ENCODE results near the gene LDAH.
A peak's percentile ranks its signal among the peaks of the same experiment; 100 is the strongest.

The LDAH gene

GRCh38 chr2:20653695-20654534, 169.0 kb downstream of the LDAH start:
- H3K27ac Mint-ChIP-seq = no peak overlapping the region
- peaks cover 26% of the 10 kb centered on the region for H3K27me3 Mint-ChIP-seq (ENCODE audit: low read depth)
- H3K4me1 Mint-ChIP-seq (ENCODE audit: low read depth) = peaks cover 14% of the 10 kb centered on the region
- H3K4me3 Mint-ChIP-seq = no peak overlapping the region
- no peaks in the 10 kb centered on the region for H3K9me3 Mint-ChIP-seq
- H3K36me3 Mint-ChIP-seq (ENCODE audit: low read depth) = peaks cover 3% of the 10 kb centered on the region

- H3K36me3 Mint-ChIP-seq (ENCODE audit: low read depth) = peaks cover 3% of the 10 kb centered on the region
- H3K27me3 Mint-ChIP-seq (ENCODE audit: low read depth) = peaks cover 23% of the 10 kb centered on the region
- H3K4me3 Mint-ChIP-seq = no peak overlapping the region
- peaks cover 23% of the 10 kb centered on the region for H3K4me1 Mint-ChIP-seq (ENCODE audit: low read depth)
- H3K27ac Mint-ChIP-seq = no peak overlapping the region
- H3K9me3 Mint-ChIP-seq = no peaks in the 10 kb centered on the region
Measured at GRCh38 chr2:20652673-20653575, 170.0 kb downstream of the LDAH start.

GRCh38 chr2:20652141-20652540, 170.8 kb downstream of the LDAH start:
- H3K27me3 Mint-ChIP-seq (ENCODE audit: low read depth) = peaks cover 21% of the 10 kb centered on the region
- H3K4me1 Mint-ChIP-seq (ENCODE audit: low read depth) = peaks cover 23% of the 10 kb centered on the region
- H3K4me3 Mint-ChIP-seq = no peak overlapping the region
- H3K9me3 Mint-ChIP-seq = no peaks in the 10 kb centered on the region
- H3K36me3 Mint-ChIP-seq (ENCODE audit: low read depth) = peaks cover 3% of the 10 kb centered on the region
- H3K27ac Mint-ChIP-seq = no peak overlapping the region

GRCh38 chr2:20651731-20652099, 171.2 kb downstream of the LDAH start:
- H3K27me3 Mint-ChIP-seq (ENCODE audit: low read depth) = peaks cover 19% of the 10 kb centered on the region
- no peak overlapping the region for H3K27ac Mint-ChIP-seq
- peaks cover 3% of the 10 kb centered on the region for H3K36me3 Mint-ChIP-seq (ENCODE audit: low read depth)
- H3K4me1 Mint-ChIP-seq (ENCODE audit: low read depth) = peaks cover 23% of the 10 kb centered on the region
- H3K9me3 Mint-ChIP-seq = no peaks in the 10 kb centered on the region
- peak overlapping the region; percentile 85 for H3K4me3 Mint-ChIP-seq

DNA sequence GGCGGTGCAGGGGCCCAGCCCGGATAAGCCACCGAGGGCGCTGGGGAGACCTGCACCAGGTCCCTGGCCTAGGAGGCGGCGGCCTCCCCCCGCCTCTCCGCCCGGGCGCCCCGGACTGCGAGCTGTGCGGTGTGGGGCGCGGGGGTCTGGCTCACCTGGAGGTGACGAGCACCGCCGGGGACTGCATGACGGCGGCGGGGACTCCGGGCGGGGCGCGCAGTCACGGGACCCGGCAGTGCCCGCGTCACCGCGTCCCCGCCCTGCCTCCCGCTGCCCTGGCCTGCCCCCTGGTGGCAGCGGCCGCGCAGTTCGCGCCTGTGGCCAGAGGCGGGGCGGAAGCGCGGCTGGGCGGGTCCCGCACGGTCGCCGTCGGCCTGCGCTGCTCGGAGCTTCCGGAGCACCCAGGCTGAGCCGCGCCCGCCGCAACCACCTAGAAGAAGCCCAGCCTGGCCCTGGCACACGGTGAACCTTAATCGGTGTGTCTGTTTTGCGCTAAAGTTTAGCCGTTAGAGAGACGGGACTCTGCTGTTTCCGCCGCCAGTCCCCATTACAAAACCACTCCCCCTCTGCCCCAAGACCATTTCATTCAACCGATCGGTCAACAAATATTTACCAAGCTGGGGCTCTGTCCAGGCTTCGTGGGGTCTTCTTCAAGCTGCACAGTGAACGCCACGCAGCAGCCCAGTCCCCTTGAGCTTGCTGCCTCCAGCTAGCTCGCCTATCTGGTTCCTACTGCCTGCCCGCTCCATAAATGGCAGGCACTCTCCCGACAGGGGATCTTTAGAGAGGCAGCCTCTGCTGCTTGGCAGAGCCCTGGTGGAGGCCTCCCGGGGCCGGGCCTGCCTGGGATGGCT, 171.8 kb downstream of the LDAH start, which contains the start of gene HS1BP3:
TSS of gene HS1BP3 (minus strand) at position 222 of the 854 bp plus-strand sequence. CDS start at position 187, 35 bp downstream.
- Mint-ChIP-seq H3K27me3 (ENCODE audit: low read depth) (peaks cover 14% of the 10 kb centered on the region), H3K4me3 (peak within 1 kb of the TSS; percentile 91), H3K27ac (peak within 1 kb of the TSS; percentile 93), H3K9me3 (no peaks in the 10 kb centered on the region), H3K4me1 (ENCODE audit: low read depth) (peaks cover 23% of the 10 kb centered on the region), H3K36me3 (ENCODE audit: low read depth) (peaks cover 3% of the 10 kb centered on the region)

- peaks cover 23% of the 10 kb centered on the region for H3K4me1 Mint-ChIP-seq (ENCODE audit: low read depth)
- peaks cover 10% of the 10 kb centered on the region for H3K27me3 Mint-ChIP-seq (ENCODE audit: low read depth)
- peak overlapping the region; percentile 91 for H3K4me3 Mint-ChIP-seq
- peaks cover 3% of the 10 kb centered on the region for H3K36me3 Mint-ChIP-seq (ENCODE audit: low read depth)
- H3K27ac Mint-ChIP-seq = peak overlapping the region; percentile 88
- H3K9me3 Mint-ChIP-seq = no peaks in the 10 kb centered on the region
Measured at GRCh38 chr2:20650393-20650876, 172.5 kb downstream of the LDAH start.

GRCh38 chr2:20649976-20650375, 172.9 kb downstream of the LDAH start:
- H3K9me3 Mint-ChIP-seq = no peaks in the 10 kb centered on the region
- H3K27me3 Mint-ChIP-seq (ENCODE audit: low read depth) = peaks cover 5% of the 10 kb centered on the region
- peak overlapping the region; percentile 91 for H3K4me3 Mint-ChIP-seq
- peaks cover 3% of the 10 kb centered on the region for H3K36me3 Mint-ChIP-seq (ENCODE audit: low read depth)
- H3K27ac Mint-ChIP-seq = no peak overlapping the region
- H3K4me1 Mint-ChIP-seq (ENCODE audit: low read depth) = peaks cover 23% of the 10 kb centered on the region

- Mint-ChIP-seq H3K27ac (no peak overlapping the region), H3K27me3 (ENCODE audit: low read depth) (peaks cover 2% of the 10 kb centered on the region), H3K36me3 (ENCODE audit: low read depth) (peaks cover 3% of the 10 kb centered on the region), H3K4me1 (ENCODE audit: low read depth) (peaks cover 22% of the 10 kb centered on the region), H3K9me3 (no peaks in the 10 kb centered on the region), H3K4me3 (peak overlapping the region; percentile 91)
Measured at GRCh38 chr2:20649576-20649975, 173.3 kb downstream of the LDAH start.

- peaks cover 20% of the 10 kb centered on the region for H3K4me1 Mint-ChIP-seq (ENCODE audit: low read depth)
- peaks cover 3% of the 10 kb centered on the region for H3K36me3 Mint-ChIP-seq (ENCODE audit: low read depth)
- H3K9me3 Mint-ChIP-seq = no peaks in the 10 kb centered on the region
- no peak overlapping the region for H3K27ac Mint-ChIP-seq
- H3K27me3 Mint-ChIP-seq (ENCODE audit: low read depth) = no peaks in the 10 kb centered on the region
- no peak overlapping the region for H3K4me3 Mint-ChIP-seq
Measured at GRCh38 chr2:20648831-20649230, 174.1 kb downstream of the LDAH start.

DNA sequence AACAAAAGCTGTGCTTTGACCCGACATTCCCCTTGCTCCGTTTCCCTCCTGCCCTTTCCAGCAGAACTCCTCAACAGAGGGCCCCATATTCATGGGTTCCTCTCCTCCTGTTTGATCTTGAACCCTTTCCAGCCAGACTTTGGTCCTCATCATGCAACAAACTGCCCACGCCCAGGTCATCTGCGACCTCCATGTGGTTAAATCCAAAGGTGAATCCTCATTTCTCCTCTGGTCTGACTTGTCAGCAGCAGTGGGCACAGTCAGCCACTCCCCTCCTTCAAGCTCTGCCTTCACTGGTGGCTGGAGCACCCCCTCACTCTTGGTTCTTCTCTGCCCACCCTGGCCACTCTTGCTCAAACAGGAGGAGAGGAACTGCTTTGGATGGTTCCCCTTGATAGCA, 174.7 kb downstream of the LDAH start:
- no peaks in the 10 kb centered on the region for H3K27me3 Mint-ChIP-seq (ENCODE audit: low read depth)
- no peak overlapping the region for H3K4me3 Mint-ChIP-seq
- H3K36me3 Mint-ChIP-seq (ENCODE audit: low read depth) = peaks cover 3% of the 10 kb centered on the region
- no peak overlapping the region for H3K27ac Mint-ChIP-seq
- no peaks in the 10 kb centered on the region for H3K9me3 Mint-ChIP-seq
- peaks cover 20% of the 10 kb centered on the region for H3K4me1 Mint-ChIP-seq (ENCODE audit: low read depth)

DNA sequence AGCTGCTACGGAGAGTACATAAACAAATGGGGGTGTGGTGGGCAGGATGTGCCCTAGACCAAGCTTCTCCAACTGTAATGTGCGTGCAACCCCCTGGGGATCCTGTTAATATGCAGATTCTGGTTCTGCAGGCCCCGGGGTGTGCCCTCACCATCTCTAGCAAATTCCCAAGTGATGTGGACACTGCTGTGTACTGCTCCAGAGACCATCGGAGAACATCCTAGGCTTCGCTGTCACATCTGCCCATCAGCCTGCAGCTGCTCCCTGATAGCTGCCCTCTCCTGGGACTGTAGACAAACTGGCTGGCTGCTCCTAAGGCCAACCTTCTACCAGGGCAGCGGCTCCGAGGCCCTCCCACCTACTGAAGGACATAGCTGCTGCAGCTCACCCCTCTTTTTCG, 175.2 kb downstream of the LDAH start:
- no peak overlapping the region for H3K4me3 Mint-ChIP-seq
- peaks cover 3% of the 10 kb centered on the region for H3K36me3 Mint-ChIP-seq (ENCODE audit: low read depth)
- no peaks in the 10 kb centered on the region for H3K27me3 Mint-ChIP-seq (ENCODE audit: low read depth)
- peaks cover 20% of the 10 kb centered on the region for H3K4me1 Mint-ChIP-seq (ENCODE audit: low read depth)
- no peaks in the 10 kb centered on the region for H3K9me3 Mint-ChIP-seq
- H3K27ac Mint-ChIP-seq = no peak overlapping the region

DNA sequence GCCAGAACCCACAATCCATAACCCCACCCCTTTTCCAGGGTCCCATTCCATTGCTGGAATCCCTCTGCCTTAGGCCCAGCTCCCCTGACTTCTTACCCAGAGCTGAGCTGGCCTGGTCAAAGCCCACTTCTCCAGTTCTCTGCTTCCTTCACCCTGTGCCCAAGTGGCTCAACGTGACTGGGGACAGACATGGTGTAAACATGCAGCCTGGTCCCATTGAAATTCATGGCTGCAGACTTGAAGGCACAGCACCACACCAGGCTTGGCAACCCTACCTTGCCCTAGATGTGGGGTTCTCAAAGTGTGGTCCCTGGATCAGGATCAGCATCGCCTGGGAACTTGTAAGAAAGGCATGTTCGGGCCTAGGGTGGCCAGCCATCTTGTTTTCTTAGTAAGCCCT, 175.7 kb downstream of the LDAH start:
- no peaks in the 10 kb centered on the region for H3K27me3 Mint-ChIP-seq (ENCODE audit: low read depth)
- H3K9me3 Mint-ChIP-seq = no peaks in the 10 kb centered on the region
- H3K4me3 Mint-ChIP-seq = no peak overlapping the region
- no peaks in the 10 kb centered on the region for H3K36me3 Mint-ChIP-seq (ENCODE audit: low read depth)
- no peak overlapping the region for H3K27ac Mint-ChIP-seq
- peaks cover 20% of the 10 kb centered on the region for H3K4me1 Mint-ChIP-seq (ENCODE audit: low read depth)

DNA sequence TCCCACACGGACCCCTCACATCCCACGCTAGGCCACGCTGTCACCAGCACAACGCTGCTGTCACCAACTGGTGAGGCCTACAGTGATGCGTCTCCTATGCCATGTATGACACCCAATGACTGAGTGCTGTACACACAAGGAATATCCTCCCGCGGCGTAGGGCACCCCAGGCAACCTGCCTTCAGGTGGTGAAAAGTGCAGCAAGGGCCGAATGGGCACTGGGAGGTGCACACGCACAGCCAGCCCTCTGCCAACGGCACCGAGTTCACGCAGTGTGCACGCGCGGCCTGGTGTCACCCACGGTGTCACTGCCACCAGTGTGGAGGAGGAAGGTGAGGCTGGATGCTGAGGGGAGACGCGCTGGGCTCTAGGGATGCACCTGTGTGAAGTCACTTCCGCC, 176.5 kb downstream of the LDAH start:
- no peaks in the 10 kb centered on the region for H3K9me3 Mint-ChIP-seq
- peaks cover 18% of the 10 kb centered on the region for H3K4me1 Mint-ChIP-seq (ENCODE audit: low read depth)
- H3K27ac Mint-ChIP-seq = no peak overlapping the region
- H3K4me3 Mint-ChIP-seq = no peak overlapping the region
- H3K36me3 Mint-ChIP-seq (ENCODE audit: low read depth) = no peaks in the 10 kb centered on the region
- H3K27me3 Mint-ChIP-seq (ENCODE audit: low read depth) = no peaks in the 10 kb centered on the region

GRCh38 chr2:20645761-20646160, 177.1 kb downstream of the LDAH start:
- Mint-ChIP-seq H3K27me3 (ENCODE audit: low read depth) (no peaks in the 10 kb centered on the region), H3K4me1 (ENCODE audit: low read depth) (peaks cover 14% of the 10 kb centered on the region), H3K9me3 (no peaks in the 10 kb centered on the region), H3K36me3 (ENCODE audit: low read depth) (no peaks in the 10 kb centered on the region), H3K27ac (no peak overlapping the region), H3K4me3 (no peak overlapping the region)
